Measurements from ENCODE around the gene ARMH1.
"Not testable (repeated sequence)": the region's sequence is repeated elsewhere in the genome, so short reads cannot be mapped to it uniquely, and the experiment has no call there.

ARMH1 gene

DNA sequence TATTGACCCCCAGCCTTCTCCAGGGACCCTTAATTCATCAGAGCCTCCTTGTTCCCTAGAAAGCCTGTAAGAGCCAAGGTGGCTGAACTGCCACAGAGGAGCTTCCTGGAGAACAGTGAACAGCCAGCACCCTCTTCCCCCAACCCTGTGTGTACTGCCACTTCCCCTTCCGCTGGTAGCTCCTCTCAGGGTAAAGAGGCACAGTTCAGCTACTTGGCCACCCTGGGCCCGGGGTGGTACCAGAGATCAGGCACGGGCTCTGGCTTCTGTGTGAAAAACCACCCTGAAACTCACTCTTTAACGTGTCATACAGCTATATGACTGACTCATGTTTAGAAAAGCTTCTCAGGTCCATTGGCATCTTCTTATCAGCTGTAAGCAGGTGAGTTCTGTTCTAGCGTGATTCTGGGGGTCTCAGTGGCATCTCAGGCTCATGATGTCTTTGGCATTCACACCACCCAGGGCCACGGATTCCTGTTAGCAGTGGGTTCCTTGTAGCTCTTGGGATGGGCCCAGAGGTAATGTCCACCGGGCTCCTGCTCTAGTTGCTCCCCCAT, 22.4 kb downstream of the ARMH1 start:
- DNase-seq: peak; percentile 8

DNA sequence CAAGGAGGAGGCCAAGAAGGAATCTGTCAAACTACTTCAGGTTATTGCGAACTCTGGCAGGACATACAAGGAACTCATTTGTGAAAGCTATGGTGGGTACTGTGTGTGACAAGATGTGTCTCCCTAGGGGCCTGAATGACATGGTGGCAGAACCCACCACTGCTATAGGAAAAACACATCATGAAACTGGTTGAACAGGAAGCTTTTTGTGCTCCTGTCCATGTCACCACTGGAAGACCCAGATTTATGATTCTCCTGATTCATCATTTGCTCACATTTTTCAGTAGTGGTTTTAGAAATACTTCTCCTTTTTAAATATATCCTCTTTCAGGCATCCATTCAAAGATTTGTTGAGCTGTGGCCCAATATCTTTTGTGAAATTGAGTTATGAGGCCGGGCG, 23.6 kb downstream of the ARMH1 start:
- no peak for DNase-seq

DNA sequence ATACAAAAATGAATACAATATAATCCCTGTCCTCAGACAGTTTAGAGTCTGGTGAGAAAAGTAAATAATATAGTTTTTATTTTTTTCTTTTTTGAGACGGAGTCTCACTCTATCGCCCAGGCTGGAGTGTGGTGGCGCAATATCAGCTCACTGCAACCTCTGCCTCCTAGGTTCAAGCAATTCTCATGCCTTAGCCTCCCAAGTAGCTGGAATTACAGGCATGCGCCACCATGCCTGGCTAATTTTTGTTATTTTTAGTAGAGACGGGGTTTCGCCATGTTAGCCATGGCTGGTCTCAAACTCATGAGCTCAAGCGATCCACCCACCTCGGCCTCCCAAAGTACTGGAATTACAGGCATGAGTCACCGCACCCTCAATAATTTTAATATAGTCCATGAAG, 24.9 kb downstream of the ARMH1 start:
- not testable (repeated sequence) for DNase-seq

DNA sequence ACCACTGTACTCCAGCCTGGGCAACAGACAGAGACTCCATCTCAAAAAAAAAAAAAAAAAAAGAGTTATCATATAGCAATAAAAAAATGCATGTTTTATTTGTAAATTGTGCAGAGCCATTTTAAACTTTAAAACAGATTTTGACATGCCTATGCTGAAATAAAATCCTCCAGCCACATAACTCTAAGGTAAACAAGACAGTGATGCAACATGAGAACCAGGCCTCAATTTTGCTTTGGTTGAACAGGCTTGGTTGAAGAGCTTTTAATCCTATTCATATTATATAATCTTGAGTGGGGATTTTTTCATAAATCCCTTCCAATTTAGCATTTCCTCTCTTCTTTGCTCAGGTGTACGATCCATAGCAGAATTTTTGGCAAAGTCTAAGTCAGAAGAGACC, 26.1 kb downstream of the ARMH1 start:
- no peak for DNase-seq

DNA sequence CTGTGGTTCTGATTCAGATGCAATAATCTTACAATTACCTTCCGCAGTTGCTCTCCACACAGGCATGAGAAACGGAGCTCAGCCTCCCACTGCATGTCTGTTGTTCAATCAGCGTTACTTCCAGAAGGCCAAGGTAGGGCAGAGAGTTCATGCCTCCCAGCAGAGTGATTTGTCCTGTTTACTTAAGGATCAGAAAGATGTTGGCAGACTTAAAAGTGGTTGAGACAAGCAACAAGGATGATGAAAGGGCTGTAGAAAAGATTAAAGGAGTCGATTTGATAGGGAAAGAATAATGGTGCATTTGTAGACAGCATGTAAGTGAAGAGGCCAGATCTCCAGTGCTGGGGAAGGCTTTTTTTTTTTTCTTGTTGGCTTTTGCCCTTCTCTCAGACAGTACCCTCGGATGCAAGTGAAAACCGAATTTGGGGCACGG, 26.6 kb downstream of the ARMH1 start:
- no peak for DNase-seq

DNA sequence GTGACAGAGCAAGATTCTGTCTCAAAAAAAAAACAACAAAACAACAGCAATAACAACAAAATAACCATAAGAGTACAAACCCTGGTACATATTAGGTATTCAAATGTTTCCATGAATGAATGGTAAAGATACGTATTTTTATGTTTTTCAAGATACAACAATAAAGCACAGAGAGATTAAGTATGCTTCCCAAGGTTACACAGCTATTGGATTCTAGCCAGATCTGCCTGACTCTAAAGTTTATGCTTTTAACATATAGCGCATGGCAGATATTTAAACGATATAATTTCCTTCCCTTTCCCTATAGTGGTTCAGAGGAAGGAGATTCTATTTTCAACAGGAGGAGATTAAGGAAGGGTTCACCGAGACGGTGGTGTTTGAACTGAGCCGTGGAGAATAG, 31.0 kb downstream of the ARMH1 start:
- DNase-seq: no peak

DNA sequence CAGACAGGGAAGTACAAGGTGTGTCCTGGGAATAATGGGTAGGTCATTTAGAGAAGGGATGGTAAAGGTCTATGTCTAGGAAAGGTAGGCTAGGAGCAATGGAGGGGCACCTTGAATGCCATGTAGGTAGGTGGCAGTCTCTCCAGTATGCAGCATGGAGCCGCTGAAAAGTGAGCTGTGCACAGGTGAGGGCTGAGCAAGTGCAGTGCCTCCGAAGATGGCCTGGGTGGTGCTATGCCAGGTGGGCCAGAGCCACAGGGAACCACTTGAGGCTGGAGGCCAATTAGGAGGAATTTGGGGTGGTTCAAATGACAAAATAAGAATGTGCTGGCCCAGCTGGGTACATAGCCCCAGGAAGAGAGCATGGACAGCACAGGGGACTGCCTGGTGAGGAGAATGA, 31.4 kb downstream of the ARMH1 start:
- no peak for DNase-seq

DNA sequence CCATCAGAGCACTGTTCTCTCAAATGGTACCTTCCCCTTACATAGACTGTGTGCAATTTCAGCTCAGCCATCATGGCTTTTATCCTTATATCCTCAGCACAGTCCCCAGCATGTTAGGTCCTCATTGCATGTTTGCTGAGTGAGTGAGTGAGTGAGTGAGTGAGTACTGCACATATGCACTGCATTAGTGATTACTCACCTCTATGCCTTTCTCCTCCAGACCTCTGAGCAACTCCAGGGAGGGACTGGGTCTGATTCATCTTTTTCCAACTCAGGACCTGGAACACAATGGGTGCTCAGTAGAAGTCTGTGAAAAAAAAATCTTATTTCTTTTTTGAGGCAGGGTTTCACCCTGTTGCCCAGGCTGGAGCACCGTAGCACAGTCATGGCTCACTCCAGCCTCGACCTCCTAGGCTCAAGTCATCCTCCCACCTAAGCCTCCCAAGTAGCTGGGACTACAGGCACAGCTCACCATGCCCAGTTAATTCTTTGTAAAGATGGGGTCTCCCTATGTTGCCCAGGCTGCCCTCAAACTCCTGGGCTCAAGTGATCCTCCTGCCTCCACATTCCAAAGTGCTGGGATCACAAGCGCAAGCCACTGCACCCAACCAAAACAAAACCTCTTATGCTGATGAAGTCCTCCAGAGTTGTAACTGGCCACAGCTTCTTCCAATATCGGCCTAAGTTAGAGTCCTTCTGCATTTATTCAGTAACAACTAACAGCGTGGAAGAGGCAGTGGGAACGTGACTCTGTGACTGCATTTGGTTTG, 32.8 kb downstream of the ARMH1 start:
- no peak for DNase-seq

DNA sequence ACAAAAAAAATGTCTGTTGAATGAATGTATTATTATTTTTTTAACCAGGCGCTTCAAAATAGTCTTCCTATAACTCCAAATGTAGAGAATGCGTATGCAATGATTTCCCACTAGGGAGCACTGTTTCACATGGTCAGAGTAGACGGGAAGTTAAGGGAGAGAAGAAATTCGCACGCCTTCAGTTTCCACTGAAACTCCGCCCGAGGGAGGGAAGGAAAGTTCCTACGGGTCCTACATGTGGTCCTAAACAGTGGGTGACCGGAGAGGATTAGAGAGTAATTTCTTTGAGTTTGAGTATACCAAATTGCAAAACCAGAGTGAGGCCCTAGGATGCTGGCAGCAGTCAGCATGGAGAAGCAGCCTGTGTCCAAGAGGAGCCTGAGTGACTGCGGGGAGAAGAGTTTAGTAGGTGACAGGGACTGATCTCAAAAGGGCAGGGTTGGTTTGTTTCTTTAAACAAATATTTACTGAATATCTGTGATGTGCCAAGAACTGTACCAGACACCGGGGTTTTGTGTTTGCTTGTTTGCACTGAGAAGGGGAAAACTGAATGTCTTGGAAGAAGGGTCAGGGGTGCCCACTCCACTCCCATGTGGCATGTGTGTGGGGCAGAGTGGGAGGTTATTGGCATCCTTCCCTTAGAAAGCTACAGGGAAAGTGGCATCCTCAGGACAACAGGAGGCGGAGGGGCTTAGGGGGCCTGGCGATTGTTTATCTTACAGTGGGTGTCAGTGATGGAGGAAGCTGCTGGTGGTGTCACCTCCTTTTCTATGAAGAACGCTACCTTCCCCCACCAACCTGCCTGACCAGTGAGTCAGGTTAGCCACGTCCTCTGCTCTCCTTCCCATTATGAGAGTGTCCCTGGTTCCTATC, 33.7 kb downstream of the ARMH1 start:
- peak; percentile 39 for DNase-seq

DNA sequence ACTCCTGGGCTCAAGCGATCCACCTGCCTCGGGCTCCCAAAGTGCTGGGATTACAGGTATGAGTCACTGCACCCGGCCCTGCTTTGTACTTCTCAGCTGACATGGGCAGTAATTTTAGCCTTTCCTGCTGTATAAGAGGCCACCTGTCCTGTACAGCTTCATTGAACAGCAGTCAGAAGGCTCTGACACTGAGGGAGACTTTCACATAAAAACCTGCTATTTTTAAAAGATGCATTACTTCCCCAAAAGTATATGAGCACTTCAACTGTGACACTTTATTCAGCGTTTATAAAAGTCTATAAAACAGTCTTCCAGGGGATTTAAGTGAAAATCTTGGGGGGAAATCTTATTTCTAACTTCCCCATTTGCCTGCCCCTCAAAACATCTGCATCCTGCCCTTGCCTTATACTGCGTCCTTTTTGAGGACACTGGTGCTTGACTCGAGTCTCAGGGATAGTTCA, 38.8 kb downstream of the ARMH1 start:
- DNase-seq: no peak

DNA sequence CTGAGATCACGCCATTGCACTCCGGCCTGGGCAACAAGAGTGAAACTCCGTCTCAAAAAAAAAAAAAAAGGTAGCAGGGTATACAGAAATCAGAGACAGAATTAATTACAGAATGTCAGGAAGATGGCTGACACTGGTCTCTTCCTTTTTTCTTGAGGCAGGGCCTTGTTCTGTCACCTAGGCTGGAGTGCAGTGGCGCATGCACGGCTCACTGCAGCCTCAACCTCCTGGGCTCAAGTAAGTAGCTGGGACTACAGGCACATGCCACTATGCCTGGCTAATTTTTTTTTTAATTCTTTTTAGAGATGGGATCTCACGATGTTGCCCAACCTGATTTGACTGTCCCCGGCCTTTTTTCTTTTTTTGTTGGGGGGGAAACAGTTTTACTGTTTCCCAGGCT, 40.0 kb downstream of the ARMH1 start:
- no peak for DNase-seq

DNA sequence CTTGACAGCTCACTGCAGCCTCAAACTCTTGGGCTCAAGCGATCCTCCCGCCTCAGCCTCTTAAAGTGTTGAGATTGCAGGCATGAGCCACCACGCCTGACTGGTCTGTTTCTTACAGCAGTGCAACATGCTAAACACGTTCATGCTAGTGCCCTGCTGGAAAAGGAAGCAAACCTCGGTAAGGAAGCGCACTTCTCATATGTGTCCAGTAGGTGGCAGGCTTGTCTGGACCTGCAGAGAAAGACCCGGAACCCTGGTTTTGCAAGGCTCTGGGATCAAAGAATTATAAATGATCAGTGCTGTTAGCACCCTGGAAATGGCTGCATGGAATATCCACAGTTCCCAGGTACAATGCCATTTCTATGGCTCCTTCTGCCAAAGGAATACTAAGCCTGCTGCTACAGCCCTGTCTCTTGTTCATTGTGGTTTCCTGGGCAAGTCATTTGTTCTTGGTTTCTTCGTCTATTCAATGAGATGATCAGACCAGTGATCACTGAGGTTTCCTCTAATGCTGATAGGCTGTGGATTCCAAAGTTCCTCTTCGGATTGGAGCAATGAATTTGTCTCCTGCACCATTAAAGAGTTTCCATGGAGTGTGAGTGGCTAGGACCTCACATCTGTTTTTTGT, 40.5 kb downstream of the ARMH1 start:
- peak; percentile 78 for DNase-seq

DNA sequence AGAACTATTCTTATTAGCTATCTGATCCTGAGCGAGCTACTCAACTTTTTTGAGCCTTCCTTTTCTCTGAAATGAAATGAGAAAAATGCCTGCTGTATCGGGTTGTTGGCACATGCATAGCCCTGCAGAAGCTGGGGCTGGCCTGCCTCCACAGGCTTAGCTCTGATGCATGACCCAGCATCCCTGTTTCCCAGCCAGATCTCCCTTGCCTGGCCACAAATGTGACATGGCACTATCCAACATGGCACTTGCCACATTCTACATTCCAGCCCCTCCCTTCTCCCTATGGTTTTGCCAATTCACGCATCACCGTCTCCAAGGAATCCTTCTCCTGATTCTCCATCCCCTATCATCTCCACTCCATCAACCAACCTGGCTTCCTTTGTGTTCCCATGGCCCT, 42.6 kb downstream of the ARMH1 start:
- no peak for DNase-seq

DNA sequence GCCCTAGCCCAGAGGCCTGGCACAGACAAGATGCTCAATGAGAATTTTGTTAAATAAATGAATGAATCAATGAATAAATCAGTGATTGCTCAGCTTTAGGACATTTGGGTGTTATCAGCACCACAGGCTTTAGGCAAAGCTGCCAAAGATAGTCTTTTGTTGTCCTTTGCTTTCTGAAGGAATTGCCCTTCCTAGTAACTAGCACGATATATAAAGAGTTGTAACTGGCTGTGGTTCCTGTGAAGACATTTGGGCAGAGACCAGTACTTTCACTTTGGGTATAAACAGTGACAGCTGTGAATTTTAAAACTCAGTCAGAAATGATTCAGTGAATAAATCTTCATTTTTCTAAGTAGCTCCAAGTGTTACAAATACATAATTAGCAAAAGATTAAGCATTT, 43.1 kb downstream of the ARMH1 start:
- DNase-seq: no peak

DNA sequence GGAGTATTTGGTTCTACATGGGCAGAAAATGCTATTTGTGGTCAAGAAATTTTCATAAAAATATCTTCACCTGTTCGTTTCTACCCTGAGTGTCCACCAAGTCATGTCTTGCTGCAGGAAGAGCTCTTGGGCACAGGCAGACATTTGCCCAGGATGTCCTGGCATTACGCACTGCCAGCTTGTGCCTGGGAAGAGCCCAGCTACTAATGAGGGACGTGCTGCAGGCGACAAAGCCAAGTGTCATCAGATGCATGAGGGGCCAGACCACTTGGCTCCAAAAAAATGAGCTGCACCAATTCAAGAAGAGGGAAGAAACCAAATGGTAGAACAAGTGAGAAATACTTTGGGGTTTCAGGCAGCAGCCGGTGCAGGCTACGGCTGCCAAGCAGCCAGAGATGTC, 43.6 kb downstream of the ARMH1 start:
- no peak for DNase-seq

DNA sequence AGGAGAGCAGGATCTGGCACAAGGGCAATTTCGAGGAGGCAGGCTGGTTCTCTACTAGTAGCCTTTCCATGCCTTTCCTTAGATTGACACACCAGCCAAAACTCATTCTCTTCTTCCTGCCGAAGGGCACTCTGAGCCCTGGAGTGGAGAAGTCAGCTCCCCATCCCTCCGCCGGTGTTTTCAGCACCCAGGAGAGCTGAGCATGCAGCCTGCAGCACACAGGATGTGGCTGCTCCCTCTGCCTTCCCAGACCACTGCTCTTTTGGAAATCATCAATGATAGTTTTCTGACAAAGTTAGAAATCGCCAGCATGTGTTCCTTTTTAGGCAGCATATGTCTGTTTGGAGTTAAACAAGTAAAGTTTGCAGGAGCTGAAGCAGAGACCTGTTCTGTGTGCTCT, 44.8 kb downstream of the ARMH1 start:
- no peak for DNase-seq

DNA sequence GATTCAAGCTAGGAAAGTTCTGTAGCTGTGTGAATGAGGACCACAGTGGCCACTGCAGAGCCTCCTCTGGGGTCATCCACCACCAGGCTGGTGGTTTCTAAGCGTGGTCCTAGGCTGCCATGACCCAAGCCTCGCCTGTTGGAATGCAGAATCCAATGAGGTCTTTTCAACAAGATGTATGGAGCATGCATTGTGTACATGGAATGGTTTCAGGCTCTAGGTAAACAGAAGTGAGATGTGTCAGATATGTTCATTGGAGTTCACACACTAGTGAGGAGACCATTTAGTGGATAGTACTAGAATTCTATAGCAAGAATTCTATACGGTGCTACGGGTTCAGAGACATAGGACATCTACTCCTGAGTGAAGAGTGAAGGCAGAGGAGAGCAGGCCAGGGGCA, 45.8 kb downstream of the ARMH1 start:
- DNase-seq: no peak

DNA sequence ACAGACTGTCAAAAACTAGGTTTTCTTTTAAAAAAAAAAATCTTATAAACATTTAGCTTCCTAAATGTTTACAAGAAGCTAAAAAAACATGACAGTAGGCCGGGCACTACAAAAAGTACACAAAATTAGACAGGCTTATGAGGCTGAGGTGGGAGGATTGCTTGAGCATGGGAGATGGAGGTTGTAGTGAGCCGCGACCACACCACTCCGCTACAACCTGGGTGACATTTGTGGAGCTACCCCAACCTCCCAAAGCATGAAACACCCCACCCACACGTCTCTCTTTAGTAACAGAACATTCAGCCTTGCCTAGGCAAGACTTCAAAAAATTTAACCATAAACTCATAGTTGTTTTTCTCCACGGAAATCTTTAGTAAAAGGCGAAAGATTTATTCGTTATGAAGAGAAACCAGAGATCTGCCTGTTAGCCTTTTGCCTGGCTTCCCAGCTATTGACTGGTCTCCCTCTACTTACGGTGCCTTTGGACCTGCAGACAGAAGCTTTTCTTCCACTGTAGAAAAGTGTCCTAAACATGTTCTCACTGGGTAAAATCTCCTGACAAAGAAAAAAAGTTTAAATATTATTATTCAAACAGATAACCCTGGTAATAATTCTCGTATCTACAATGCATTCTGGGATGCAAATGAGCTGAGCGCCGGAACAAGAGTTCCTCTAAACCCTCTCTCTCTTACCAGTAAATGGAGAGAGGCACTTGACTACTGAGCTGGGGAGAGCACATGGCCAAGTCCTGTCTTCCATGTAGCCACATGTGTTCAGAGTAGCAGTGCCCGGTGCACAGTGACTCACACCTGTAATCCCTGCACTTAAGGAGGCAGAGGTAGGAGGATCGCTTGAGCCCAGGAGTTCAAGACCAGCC, 47.2 kb downstream of the ARMH1 start:
- DNase-seq: peak; percentile 20

DNA sequence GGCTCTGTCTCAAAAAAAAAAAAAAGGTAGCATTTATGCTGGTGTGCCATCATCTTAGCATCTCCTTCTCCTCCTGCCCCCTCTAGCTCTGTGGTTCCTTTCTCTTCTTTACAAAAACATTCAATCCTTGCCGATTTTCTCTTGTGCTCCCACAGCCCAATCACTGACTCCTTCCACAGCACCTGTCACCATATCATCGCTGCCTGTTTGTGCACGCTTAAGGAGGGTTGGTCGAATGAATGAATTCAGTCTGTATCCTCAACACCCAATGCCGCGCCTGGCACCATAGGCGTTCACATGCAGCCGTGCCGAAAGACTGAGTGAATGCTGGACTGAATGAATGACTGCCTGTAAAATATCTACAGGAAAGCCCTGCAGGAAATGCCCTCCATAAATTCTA, 48.5 kb downstream of the ARMH1 start:
- no peak for DNase-seq

DNA sequence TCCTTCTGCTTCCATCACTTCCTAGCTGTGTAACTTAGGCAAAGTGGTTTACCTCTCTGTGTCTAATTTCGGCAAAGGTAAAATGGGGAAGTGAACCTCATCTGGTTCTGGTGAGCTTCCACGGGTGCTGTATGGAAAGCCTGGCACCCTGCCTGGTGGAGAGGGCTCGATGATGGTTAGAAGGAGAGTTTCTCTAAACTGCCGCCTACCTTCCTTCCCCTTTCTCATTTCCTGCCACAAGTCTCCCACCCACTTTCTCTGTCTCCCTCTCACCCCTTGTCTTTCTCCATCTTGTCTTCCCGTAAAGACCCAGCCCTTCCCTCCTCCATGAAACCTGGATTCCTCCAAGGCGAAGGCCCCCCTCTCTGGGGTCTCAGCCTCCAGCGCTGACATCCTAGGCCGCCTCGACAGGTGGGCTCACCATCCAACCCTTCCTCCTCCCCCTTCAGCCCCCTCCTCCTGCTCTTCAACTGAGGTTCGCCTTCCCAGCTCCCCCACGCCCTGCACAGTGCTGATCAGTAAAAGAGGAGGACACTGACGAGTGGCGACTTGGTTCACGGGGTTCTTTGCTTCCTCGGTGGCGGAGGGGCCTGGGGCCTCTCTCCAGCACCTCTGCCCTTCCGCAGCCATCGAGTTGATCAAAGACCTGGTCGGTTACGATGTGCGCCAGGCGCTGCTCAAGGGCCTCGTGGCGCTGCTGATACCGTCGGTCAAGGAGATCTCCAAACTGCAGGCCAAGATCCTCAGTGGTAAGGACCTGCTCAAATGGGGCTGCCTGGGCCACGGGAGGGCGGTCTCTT, 49.2 kb downstream of the ARMH1 start:
- DNase-seq: no peak

DNA sequence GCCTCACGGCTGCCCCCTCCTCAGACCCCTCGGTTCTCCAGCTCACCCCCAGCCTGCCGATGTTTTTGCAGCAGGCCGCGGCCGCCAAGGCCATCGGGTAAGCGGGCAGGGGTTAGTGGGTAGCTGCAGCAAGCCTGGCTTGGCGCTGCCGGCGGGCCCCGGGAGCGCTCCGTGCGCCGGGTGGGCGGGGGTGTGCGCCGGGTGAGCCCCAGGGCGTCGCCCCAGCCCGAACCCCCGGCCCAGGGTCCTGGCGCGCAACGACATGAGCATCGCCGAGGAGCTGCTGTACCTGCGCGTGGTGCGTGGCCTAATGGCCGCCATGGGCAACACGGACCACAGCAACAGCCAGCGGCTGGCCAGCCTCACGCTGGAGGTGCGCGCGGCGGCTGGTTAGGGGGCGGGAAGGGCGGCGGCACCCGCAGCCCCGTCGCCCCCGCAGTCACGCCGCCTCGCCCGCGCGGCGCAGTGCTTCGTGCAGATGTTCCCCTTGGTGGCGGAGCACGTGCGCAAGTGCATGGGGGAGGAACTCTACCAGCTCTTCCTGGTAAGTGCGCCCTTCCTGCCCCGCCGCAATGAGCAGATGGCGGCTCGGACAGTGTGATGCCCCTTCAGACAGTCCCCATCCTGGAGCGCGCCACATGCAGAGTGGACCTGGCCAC, 49.9 kb downstream of the ARMH1 start:
- DNase-seq: no peak

Data from midbrain (tissue), 1 donor.